PC-9 (cell line): ENCODE measurements around the gene TOM1L2. TPM values are rescaled to one million over a fixed set of nuclear protein-coding genes. Genes with fewer than 3 reads are reported as not detected.

Experiments used
- BruUV-seq: library from RNA; stranded (reverse); fragments of 400-500 nt; replicated peaks from 2 replicates; lab custom pipeline; 2021; lab: Mats Ljungman, UMichigan
- CTCF ChIA-PET: fragments of 300-600 bp; sonication (Branson Sonifier 250); formaldehyde crosslinking; loops from one replicate; lab custom pipeline; 2022; ENCODE audit warnings: antibody characterized with exemption; lab: Charles Lee
- POLR2A ChIA-PET: fragments of 300-600 bp; sonication (Branson Sonifier 250); formaldehyde crosslinking; loops from one replicate; lab custom pipeline; 2022; ENCODE audit warnings: antibody characterized with exemption; ENCODE audit not compliant: unreplicated experiment; lab: Charles Lee
- DNase-seq, 2 experiments: peaks; one replicate each; pipeline versions ENCODE4 v3.0.0 to v3.0.0-alpha.2; 2015 to 2022; ENCODE audit warnings: mixed read lengths in 1 of 2
- H2AFZ ChIP-seq: fragments of 200-600 bp; sonication (generic); 2 replicates; pipeline ENCODE4 v1.8.1; 2017; ENCODE audit warnings: antibody characterized with exemption
- H3F3A ChIP-seq: fragments of 200-600 bp; sonication (generic); 2 replicates; pipeline ENCODE4 v1.8.1; 2017; ENCODE audit warnings: antibody characterized with exemption, mild to moderate bottlenecking, low read depth; ENCODE audit not compliant: insufficient read depth
- H3K27ac ChIP-seq: fragments of 200-600 bp; sonication (generic); 2 replicates; pipeline ENCODE4 v1.6.1; 2016; ENCODE audit warnings: mixed run types
- H3K27me3 ChIP-seq: fragments of 200-600 bp; sonication (generic); 2 replicates; pipeline ENCODE4 v1.6.1; 2016; ENCODE audit warnings: low read depth, mixed run types; ENCODE audit not compliant: insufficient read depth
- H3K36me3 ChIP-seq: fragments of 200-600 bp; sonication (generic); 2 replicates; pipeline ENCODE4 v1.6.1; 2016; ENCODE audit warnings: low read depth, mixed run types
- H3K4me1 ChIP-seq: fragments of 200-600 bp; sonication (generic); replicated peaks from 2 replicates; pipeline ENCODE4 v1.6.1; 2016; ENCODE audit warnings: mixed run types; ENCODE audit not compliant: insufficient read depth
- H3K4me2 ChIP-seq: fragments of 200-600 bp; sonication (generic); 2 replicates; pipeline ENCODE4 v1.6.1; 2017; ENCODE audit warnings: mixed run types
- H3K4me3 ChIP-seq: fragments of 200-600 bp; sonication (generic); 2 replicates; pipeline ENCODE4 v1.6.1; 2016; ENCODE audit warnings: mixed run types
- H3K79me2 ChIP-seq: fragments of 200-600 bp; sonication (generic); 2 replicates; pipeline ENCODE4 v1.6.1; 2017; ENCODE audit warnings: low read depth, mixed run types
- H3K9me2 ChIP-seq: fragments of 200-600 bp; sonication (generic); 2 replicates; pipeline ENCODE4 v1.8.1; 2017; ENCODE audit warnings: mild to moderate bottlenecking; ENCODE audit not compliant: insufficient read depth
- H3K9me3 ChIP-seq: fragments of 200-600 bp; sonication (generic); 2 replicates; pipeline ENCODE4 v1.8.1; 2016; ENCODE audit warnings: low read depth; ENCODE audit not compliant: insufficient read depth
- H4K20me1 ChIP-seq: fragments of 200-600 bp; sonication (generic); 2 replicates; pipeline ENCODE4 v1.8.1; 2017; ENCODE audit not compliant: insufficient read depth
- CTCF ChIP-seq: fragments of 200-600 bp; sonication (generic); conservative IDR thresholded peaks from 2 replicates; pipeline ENCODE4 v1.6.1; 2017; ENCODE audit warnings: mixed run types, antibody characterized with exemption, mild to moderate bottlenecking, moderate library complexity
- EZH2 ChIP-seq: fragments of 200-600 bp; sonication (generic); IDR thresholded peaks from 2 replicates; pipeline ENCODE4 v1.8.0; 2017; ENCODE audit warnings: antibody characterized with exemption, low read depth
- intact Hi-C: fragments of 100-400 bp; cut with micrococcal nuclease; formaldehyde crosslinking; loops from one replicate; pipeline ENCODE4 v1.10.0; 2022; ENCODE audit not compliant: unreplicated experiment
- total RNA-seq: library from RNA; stranded (reverse); gene quantifications from 2 replicates; pipeline ENCODE4 v1.2.3, GENCODE V29; 2021

The TOM1L2 gene
- total RNA-seq, 1 experiment from 2014 or later, result 68.5 TPM

- H3K27me3 ChIP-seq, result no peaks in the 10 kb centered on the region
- H2AFZ ChIP-seq, result no peak overlapping the region
- no peaks in the 10 kb centered on the region for H3K79me2 ChIP-seq
- no peak overlapping the region for H3K27ac ChIP-seq
- H3K36me3 ChIP-seq, result no peaks in the 10 kb centered on the region
- H3K9me2 ChIP-seq, result no peaks in the 10 kb centered on the region
- ChIA-PET CTCF (no interaction called here), POLR2A (interaction anchor here (0.6 kb wide), 1 partner anchor 58 kb away, joined by 3 read pairs; no protein-coding TSS in a partner anchor)
- no peak overlapping the region for H3K4me3 ChIP-seq
- intact Hi-C loops, result loop anchor here (2.0 kb wide), 1 partner anchor 35 kb away; no protein-coding TSS in a partner anchor
- no peaks in the 10 kb centered on the region; the same call in 1 of the 2 replicates for H3K4me1 ChIP-seq
- H3K4me2 ChIP-seq, result no peak overlapping the region
- no peaks in the 10 kb centered on the region for H4K20me1 ChIP-seq
- TF ChIP-seq EZH2, result no peak
- no peak for TF ChIP-seq CTCF
- no peaks in the 10 kb centered on the region; the same call in 1 of the 2 replicates for H3F3A ChIP-seq
- DNase-seq, result no peak
- no TSS peak for BruUV-seq
- H3K9me3 ChIP-seq, result no peaks in the 10 kb centered on the region
These were observed 7.6 kb upstream of the TOM1L2 start for GRCh38 chr17:17979778-17980177.

DNA sequence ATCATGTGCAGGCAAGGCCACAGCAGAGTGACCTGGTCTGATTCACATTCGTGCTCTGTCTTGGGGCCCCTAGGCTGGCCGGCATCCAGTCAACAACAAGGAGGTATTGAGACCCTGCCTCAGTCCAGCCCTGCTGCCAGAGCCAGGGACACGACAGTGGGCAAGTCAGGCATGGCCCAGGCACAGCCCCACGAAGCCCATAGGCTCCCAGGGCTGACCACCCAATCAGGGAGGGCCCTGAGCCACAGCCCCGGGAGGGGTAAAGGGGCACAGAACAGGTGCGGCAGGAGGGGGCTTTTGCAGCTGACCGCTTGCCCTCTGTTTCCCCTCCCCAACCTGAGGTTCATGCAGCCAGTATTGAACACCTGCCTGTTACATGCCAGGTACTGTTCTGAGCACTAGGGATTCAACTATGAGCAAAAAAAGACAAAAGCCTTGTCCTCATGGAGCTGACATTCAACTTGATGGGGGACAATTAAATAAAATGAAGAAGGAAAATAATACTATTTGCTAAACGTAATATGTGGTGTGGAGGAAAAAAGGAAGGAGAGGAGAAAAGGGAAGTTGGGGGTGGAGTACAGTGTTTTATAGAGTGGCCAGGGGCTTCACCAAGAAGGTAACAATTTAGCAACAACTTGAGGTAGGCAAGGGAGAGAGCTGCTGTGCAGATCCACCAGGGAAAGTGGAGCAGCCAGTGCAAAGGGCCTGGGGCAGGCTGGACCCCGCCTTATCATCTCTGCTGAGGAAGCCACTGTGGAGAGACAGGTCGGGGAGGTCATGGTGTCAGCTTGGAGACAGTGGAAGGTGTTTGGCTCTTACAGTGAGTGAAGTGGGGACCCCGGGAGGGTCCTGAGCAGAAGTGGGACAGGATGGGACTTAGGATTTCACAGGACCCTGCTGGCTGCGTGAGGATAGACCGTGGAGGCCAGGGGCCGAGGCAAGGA, 6.6 kb upstream of the TOM1L2 start:
- Histone ChIP-seq H3K4me2 (no peak overlapping the region), H3K27ac (no peak overlapping the region), H2AFZ (no peak overlapping the region), H3K9me2 (no peaks in the 10 kb centered on the region), H3F3A (no peaks in the 10 kb centered on the region; the same call in 1 of the 2 replicates), H3K79me2 (no peaks in the 10 kb centered on the region), H3K9me3 (no peaks in the 10 kb centered on the region), H3K27me3 (no peaks in the 10 kb centered on the region), H3K4me1 (peaks cover 2% of the 10 kb centered on the region), H3K36me3 (no peaks in the 10 kb centered on the region), H4K20me1 (no peaks in the 10 kb centered on the region), H3K4me3 (no peak overlapping the region)
- no TSS peak for BruUV-seq
- POLR2A ChIA-PET, result no interaction called here
- CTCF ChIA-PET, result interaction anchor here (0.6 kb wide), 1 partner anchor 71 kb away, joined by 3 read pairs; no protein-coding TSS in a partner anchor
- no peak for DNase-seq
- intact Hi-C loops, result no loop called here
- no peak for TF ChIP-seq CTCF
- TF ChIP-seq EZH2, result no peak

DNA sequence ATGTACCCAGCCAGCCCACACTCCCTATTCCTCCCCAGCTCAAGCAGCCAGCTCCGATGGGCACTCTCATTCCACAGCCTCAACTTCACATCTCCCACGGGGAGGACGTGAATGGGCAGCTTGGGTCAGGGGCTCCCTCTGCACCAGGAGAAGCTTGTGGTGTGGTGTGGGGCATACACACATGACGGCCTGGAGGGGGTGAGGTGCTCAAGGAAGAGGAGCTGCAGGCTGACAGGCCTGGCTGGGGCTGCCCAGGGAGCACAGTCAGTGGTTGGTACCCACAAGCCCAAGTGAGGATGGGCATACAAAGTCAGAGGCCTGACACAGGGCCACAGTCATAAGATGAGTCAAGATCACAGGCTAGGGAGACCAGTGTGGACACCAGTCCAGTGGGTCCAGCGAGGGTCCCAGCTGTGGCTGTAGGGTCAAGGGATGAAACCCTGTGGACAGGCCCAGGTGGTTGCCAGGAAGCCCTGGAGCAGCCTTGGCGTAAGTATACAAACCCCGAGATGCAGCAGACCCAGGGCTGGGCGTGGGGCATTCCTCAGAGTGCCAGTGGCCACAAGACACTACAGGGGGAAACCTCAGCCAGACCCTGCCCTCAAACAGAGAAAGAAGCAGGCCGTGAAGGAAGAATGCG, 4.9 kb upstream of the TOM1L2 start:
- no TSS peak for BruUV-seq
- no peak overlapping the region for H3K4me2 ChIP-seq
- POLR2A ChIA-PET, result interaction anchor here (0.6 kb wide), 1 partner anchor 47 kb away, joined by 3 read pairs; no protein-coding TSS in a partner anchor
- no peak overlapping the region for H3K4me3 ChIP-seq
- H3K36me3 ChIP-seq, result no peaks in the 10 kb centered on the region
- no peak overlapping the region for H2AFZ ChIP-seq
- no peaks in the 10 kb centered on the region for H3K27me3 ChIP-seq
- H3K9me3 ChIP-seq, result no peaks in the 10 kb centered on the region
- H4K20me1 ChIP-seq, result no peaks in the 10 kb centered on the region
- CTCF ChIA-PET, result no interaction called here
- peaks cover 9% of the 10 kb centered on the region for H3K4me1 ChIP-seq
- intact Hi-C loops, result no loop called here
- H3K27ac ChIP-seq, result no peak overlapping the region
- peaks cover under 1% of the 10 kb centered on the region; the same call in 1 of the 2 replicates for H3K79me2 ChIP-seq
- DNase-seq, result no peak
- TF ChIP-seq CTCF (no peak), EZH2 (no peak)
- no peaks in the 10 kb centered on the region; the same call in 1 of the 2 replicates for H3F3A ChIP-seq
- H3K9me2 ChIP-seq, result no peaks in the 10 kb centered on the region
